Ovary (tissue), 9 donors: ENCODE measurements around the gene PROSER1. TPM values are rescaled to one million over a fixed set of nuclear protein-coding genes. Genes with fewer than 3 reads are reported as not detected.

Experiments
- DNase-seq, 5 donors: peaks; one replicate each; pipeline ENCODE4 v3.0.0-alpha.2; 2019 to 2020
- H3K27ac ChIP-seq, 2 donors: fragments of 200-600 bp; one replicate each; pipeline versions ENCODE4 v1.5.1 to v1.8.0; 2019 to 2022
- H3K27me3 ChIP-seq: fragments of 200-600 bp; one replicate; pipeline ENCODE4 v1.8.0; 2022
- H3K36me3 ChIP-seq: fragments of 200-600 bp; sonication (generic); one replicate; pipeline ENCODE4 v1.5.1; 2019
- H3K4me1 ChIP-seq: one replicate; pipeline ENCODE4 v1.8.1; 2013; ENCODE audit warnings: mild to moderate bottlenecking, moderate library complexity; ENCODE audit not compliant: insufficient read depth
- H3K4me3 ChIP-seq: fragments of 200-600 bp; sonication (generic); one replicate; pipeline ENCODE4 v1.5.1; 2017
- H3K9me3 ChIP-seq, 2 donors: fragments of 200-600 bp in 1 of 2; sonication (generic) in 1 of 2; one replicate each; pipeline versions ENCODE4 v1.5.1 to v1.8.1; 2013 to 2019; ENCODE audit warnings: mild to moderate bottlenecking in 1 of 2, moderate library complexity in 1 of 2
- EP300 ChIP-seq: sonication (generic); formaldehyde crosslinking; IDR thresholded peaks from one replicate; pipeline ENCODE4 v1.6.1; 2017; ENCODE audit warnings: antibody characterized with exemption
- POLR2A ChIP-seq: fragments of 450-650 bp; IDR thresholded peaks from one replicate; pipeline ENCODE4 v1.6.1; 2017; ENCODE audit warnings: antibody characterized with exemption, mild to moderate bottlenecking, moderate library complexity
- WGBS, 3 donors: extraction: QIAGEN DNeasy Blood & Tissue Kit in 1 of 3; methylation state at CpG; one replicate each; pipeline versions ENCODE4 v1.1.5 to v1.1.7; 2013 to 2017; 5-methylcytosine and 5-hydroxymethylcytosine counted together
- intact Hi-C, 4 donors: fragments of 100-400 bp; cut with DNase I; formaldehyde crosslinking; loops; one replicate each; pipeline versions ENCODE4 v1.11.0 to v1.15.1; 2022 to 2023
- polyA plus RNA-seq, 2 donors: library from polyadenylated mRNA; stranded (reverse); fragments of 200-250 nt in 1 of 2; fragments of 350-450 nt in 1 of 2; fragmentation: Illumina TruSeq in 1 of 2; extraction: RNeasy Lipid Tissue Mini Kit (QIAGEN cat#74804) in 1 of 2; gene quantifications; one replicate each; pipeline ENCODE4 v1.2.3, GENCODE V29; 2013 to 2014
- total RNA-seq, 7 donors: library from RNA; depleted of rRNA in 2 of 7; stranded (reverse); fragments of >200 nt in 2 of 7; fragmentation: NEBNext Ultra II Directional in 3 of 7; extraction: Animal tissue kit (Norgen Biotek cat#: 25700) in 3 of 7; gene quantifications; one replicate each; pipeline versions ENCODE4 v1.1.0 to v1.2.4, GENCODE V29; 2016 to 2023
- TF ChIP-seq, protein P1 (sequence below), 3 donors: fragments of 450-650 bp in 2 of 3; fragments of 200-600 bp in 1 of 3; IDR thresholded peaks; one replicate each; pipeline versions ENCODE4 v1.5.1 to v1.8.0; 2016 to 2022; ENCODE audit warnings: antibody characterized with exemption in 3 of 3, mild to moderate bottlenecking in 1 of 3
- donor health status: DM: no; HTN: no; CAD: no; lungs with moderate emphysema.
- donor health status: DM: no; HTN: no; CAD: no.
- donor health status: Bipolar disorder and iron deficiency.
- donor health status: DM: yes; HTN: yes; CAD: no.
- donor health status: DM: no; HTN: no; CAD: no.
- donor health status: DM: yes; HTN: yes; CAD: no.

PROSER1 gene
- total and polyA plus RNA-seq, 9 donors: 5.3 to 25.3 (median 16.9) TPM

DNA sequence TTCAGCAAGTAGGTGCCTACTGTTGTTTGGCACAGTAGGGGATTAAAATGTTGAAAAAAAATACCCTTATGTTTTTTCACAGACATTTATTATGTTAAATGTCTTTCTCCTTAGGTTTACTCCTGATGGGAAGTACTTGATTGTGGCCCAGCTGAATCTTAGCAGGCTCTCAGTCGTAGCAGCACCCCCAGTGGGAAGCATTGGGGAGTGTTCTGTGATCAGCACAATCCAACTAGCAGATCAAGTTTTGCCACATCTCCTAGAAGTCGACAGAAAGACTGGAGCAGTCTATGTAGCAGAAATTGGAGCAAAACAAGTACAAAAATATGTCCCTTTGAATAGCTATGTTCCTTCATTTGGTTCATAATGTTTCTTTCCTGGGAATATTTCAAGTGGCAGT is 9.7 kb upstream of the PROSER1 start:
- Histone ChIP-seq H3K27ac (no peak overlapping the region), H3K27me3 (peaks cover 3% of the 10 kb centered on the region), H3K4me1 (no peaks in the 10 kb centered on the region), H3K4me3 (no peak overlapping the region), H3K36me3 (no peaks in the 10 kb centered on the region), H3K9me3 (no peaks in the 10 kb centered on the region)
- WGBS, 3 donors: 28 to 32% (median 31%) methylated on average over 2 of the region's 2 CpGs
- TF ChIP-seq, protein P1, sequence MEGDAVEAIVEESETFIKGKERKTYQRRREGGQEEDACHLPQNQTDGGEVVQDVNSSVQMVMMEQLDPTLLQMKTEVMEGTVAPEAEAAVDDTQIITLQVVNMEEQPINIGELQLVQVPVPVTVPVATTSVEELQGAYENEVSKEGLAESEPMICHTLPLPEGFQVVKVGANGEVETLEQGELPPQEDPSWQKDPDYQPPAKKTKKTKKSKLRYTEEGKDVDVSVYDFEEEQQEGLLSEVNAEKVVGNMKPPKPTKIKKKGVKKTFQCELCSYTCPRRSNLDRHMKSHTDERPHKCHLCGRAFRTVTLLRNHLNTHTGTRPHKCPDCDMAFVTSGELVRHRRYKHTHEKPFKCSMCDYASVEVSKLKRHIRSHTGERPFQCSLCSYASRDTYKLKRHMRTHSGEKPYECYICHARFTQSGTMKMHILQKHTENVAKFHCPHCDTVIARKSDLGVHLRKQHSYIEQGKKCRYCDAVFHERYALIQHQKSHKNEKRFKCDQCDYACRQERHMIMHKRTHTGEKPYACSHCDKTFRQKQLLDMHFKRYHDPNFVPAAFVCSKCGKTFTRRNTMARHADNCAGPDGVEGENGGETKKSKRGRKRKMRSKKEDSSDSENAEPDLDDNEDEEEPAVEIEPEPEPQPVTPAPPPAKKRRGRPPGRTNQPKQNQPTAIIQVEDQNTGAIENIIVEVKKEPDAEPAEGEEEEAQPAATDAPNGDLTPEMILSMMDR (IDR thresholded peaks at IDR 0.05): no peak
- TF ChIP-seq EP300 (no peak), POLR2A (no peak)
- intact Hi-C loops: no loop called here
- DNase-seq: no peak

DNA sequence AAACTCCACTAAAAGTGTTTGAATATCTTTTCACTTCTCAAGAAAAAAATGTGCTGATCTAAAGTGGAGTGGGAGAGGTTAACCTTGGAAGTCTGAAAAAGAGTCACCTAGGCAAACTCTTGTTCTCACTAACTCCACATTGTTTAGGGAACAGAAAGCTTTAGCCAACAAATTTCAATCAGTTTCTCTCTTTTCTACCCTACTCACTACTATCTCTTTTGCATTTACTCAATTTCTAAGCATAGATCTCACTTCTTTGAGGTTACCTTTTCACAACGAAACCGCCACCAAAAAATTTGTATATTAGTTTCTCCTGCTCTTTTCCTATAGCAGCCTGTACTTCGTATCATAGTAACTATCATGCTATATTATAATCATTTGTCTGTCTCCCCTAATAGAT is 6.6 kb upstream of the PROSER1 start:
- TF ChIP-seq, protein P1 (IDR thresholded peaks at IDR 0.05): no peak
- TF ChIP-seq POLR2A (no peak), EP300 (no peak)
- H3K27me3 ChIP-seq: no peaks in the 10 kb centered on the region
- H3K27ac ChIP-seq: no peak overlapping the region
- H3K4me3 ChIP-seq: no peak overlapping the region
- H3K9me3 ChIP-seq: no peaks in the 10 kb centered on the region
- no peaks in the 10 kb centered on the region for H3K4me1 ChIP-seq
- intact Hi-C loops: no loop called here
- H3K36me3 ChIP-seq: no peaks in the 10 kb centered on the region
- no peak for DNase-seq
- WGBS, 3 donors: 95% methylated on average over 3 of the region's 3 CpGs

DNA sequence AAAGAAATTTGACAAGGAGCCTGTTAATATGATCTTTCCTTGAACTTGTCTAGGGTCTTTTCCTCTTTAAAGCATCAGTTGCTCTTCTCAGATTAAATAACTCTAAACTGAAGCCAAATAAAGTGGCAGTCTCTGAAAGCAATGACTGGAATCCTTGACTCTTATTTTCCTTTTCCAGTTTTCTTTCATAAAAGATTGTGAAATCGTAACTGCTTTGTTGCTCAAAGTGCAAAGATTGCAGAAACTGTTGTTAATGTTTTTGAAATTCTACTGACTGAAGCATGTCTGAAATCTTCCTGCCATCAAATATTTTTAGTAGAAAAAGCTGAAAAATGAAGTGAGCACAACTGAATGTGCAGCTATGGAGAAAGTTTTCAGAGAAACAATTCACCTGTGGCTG is 2.3 kb upstream of the PROSER1 start:
- intact Hi-C loops: no loop called here
- no peaks in the 10 kb centered on the region for H3K36me3 ChIP-seq
- H3K4me3 ChIP-seq: no peak overlapping the region
- DNase-seq: no peak
- 32 to 42% (median 35%) methylated on average over 1 of the region's 1 CpG for WGBS, 3 donors
- no peaks in the 10 kb centered on the region for H3K27me3 ChIP-seq
- TF ChIP-seq, protein P1 (IDR thresholded peaks at IDR 0.05): no peak
- TF ChIP-seq POLR2A: no peak
- no peak for TF ChIP-seq EP300
- H3K4me1 ChIP-seq: peaks cover under 1% of the 10 kb centered on the region
- H3K27ac ChIP-seq: no peak overlapping the region
- H3K9me3 ChIP-seq: no peaks in the 10 kb centered on the region

DNA sequence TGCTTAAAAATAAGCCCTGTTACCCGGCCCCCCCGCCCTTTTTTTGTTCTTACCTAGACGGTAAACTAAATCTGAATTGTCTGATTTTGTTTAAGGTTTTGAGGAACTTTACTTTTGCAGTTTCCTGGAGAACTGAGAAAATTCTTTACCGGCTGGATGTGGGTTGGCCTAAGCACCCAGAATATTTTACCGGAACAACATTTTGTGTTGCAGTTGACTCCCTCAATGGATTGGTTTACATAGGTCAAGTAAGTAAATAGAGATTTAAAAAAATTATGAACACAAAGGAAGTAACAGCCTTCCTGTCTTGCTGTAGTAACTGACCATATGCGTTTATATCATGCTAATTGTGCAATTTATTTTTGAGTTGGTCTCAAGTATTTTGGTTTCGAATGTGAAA is 1.2 kb upstream of the PROSER1 start:
- H3K36me3 ChIP-seq: no peaks in the 10 kb centered on the region
- no peak overlapping the region for H3K27ac ChIP-seq
- TF ChIP-seq EP300 (no peak), POLR2A (no peak)
- TF ChIP-seq, protein P1 (IDR thresholded peaks at IDR 0.05): no peak
- WGBS, 3 donors: 13 to 16% (median 13%) methylated on average over 7 of the region's 7 CpGs
- H3K9me3 ChIP-seq: no peaks in the 10 kb centered on the region
- H3K4me1 ChIP-seq: peaks cover 2% of the 10 kb centered on the region
- no peaks in the 10 kb centered on the region for H3K27me3 ChIP-seq
- intact Hi-C loops: no loop called here
- peak overlapping the region; percentile 94 for H3K4me3 ChIP-seq
- DNase-seq: no peak
